Gastroesophageal sphincter (tissue), 4 donors: ENCODE data around the gene SLC9C1. TPM values are rescaled to one million over a fixed set of nuclear protein-coding genes. Genes with fewer than 3 reads are reported as not detected.
A peak's percentile ranks its signal among the peaks of the same experiment; 100 is the strongest.
"Not testable (repeated sequence)": the region's sequence is repeated elsewhere in the genome, so short reads cannot be mapped to it uniquely, and the experiment has no call there.

Source experiments
- ATAC-seq: fragments of 150-250 bp; one replicate; pipeline ENCODE4 v1.9.1; 2016; ENCODE audit warnings: mild to moderate bottlenecking, moderate library complexity
- H3K27ac ChIP-seq, 4 donors: fragments of 200-600 bp; sonication (generic) in 3 of 4; 1 replicate in 3 of 4; 2 replicates in 1 of 4; pipeline ENCODE4 v1.5.1; 2016 to 2019
- H3K27me3 ChIP-seq: fragments of 200-600 bp; sonication (generic); one replicate; pipeline ENCODE4 v1.5.1; 2019
- H3K36me3 ChIP-seq, 2 donors: fragments of 200-600 bp; sonication (generic); one replicate each; pipeline ENCODE4 v1.5.1; 2019; ENCODE audit warnings: control low read depth in 1 of 2
- H3K4me1 ChIP-seq, 3 donors: fragments of 200-600 bp; sonication (generic); 1 replicate in 2 of 3; 2 replicates in 1 of 3; pipeline ENCODE4 v1.5.1; 2016 to 2019; ENCODE audit warnings: control low read depth in 2 of 3
- H3K4me3 ChIP-seq, 2 donors: fragments of 200-600 bp; sonication (generic); one replicate each; pipeline ENCODE4 v1.5.1; 2019; ENCODE audit warnings: mild to moderate bottlenecking in 1 of 2, moderate library complexity in 1 of 2
- H3K9me3 ChIP-seq, 3 donors: fragments of 200-600 bp; sonication (generic); one replicate each; pipeline ENCODE4 v1.5.1; 2017 to 2019; ENCODE audit warnings: control low read depth in 2 of 3
- CTCF ChIP-seq, 4 experiments: fragments of 200-600 bp in 2 of 4; fragments of 450-650 bp in 2 of 4; sonication (generic) in 1 of 4; IDR thresholded peaks; one replicate each; pipeline ENCODE4 v1.5.1; 2017 to 2019; ENCODE audit warnings: antibody characterized with exemption in 4 of 4, mild to moderate bottlenecking in 2 of 4, moderate library complexity in 2 of 4
- EP300 ChIP-seq: sonication (generic); formaldehyde crosslinking; IDR thresholded peaks from one replicate; pipeline ENCODE4 v1.6.1; 2017; ENCODE audit warnings: antibody characterized with exemption, mild to moderate bottlenecking
- POLR2A ChIP-seq, 2 donors: fragments of 450-650 bp; IDR thresholded peaks; one replicate each; pipeline ENCODE4 v1.6.1; 2017; ENCODE audit warnings: antibody characterized with exemption in 2 of 2, mild to moderate bottlenecking in 2 of 2, moderate library complexity in 1 of 2
- POLR2AphosphoS5 ChIP-seq: sonication (generic); formaldehyde crosslinking; IDR thresholded peaks from one replicate; pipeline ENCODE4 v1.6.1; 2017; ENCODE audit warnings: antibody characterized with exemption
- WGBS, 2 donors: methylation state at CpG; one replicate each; pipeline ENCODE4 v1.1.5; 2018; ENCODE audit warnings: low coverage in 1 of 2; 5-methylcytosine and 5-hydroxymethylcytosine counted together
- total RNA-seq, 4 donors: library from RNA; depleted of rRNA; stranded (reverse); fragments of >200 nt; gene quantifications; one replicate each; pipeline ENCODE4 v1.1.0, GENCODE V29; 2016

The SLC9C1 gene
- total RNA-seq, 4 donors from 2014 or later, result 0.15 TPM; not detected in 3

- Histone ChIP-seq H3K4me3 (no peak overlapping the region), H3K9me3 (peaks cover 0 to 28% (median 0%) of the 10 kb centered on the region in 3 donors), H3K27ac (no peak overlapping the region), H3K4me1 (no peaks in the 10 kb centered on the region), H3K36me3 (no peaks in the 10 kb centered on the region), H3K27me3 (no peaks in the 10 kb centered on the region)
- no peak for ATAC-seq
- 36 to 71% methylated on average over 1 of the region's 1 CpG for WGBS, 2 donors
- TF ChIP-seq EP300 (no peak), POLR2A (IDR thresholded peaks at IDR 0.05) (no peak), POLR2AphosphoS5 (no peak), CTCF (IDR thresholded peaks at IDR 0.05) (no peak)
These were observed 96.9 kb downstream of the SLC9C1 start for GRCh38 chr3:112197131-112197530.

GRCh38 chr3:112187300-112187699, 106.7 kb downstream of the SLC9C1 start:
- Histone ChIP-seq H3K4me1 (no peaks in the 10 kb centered on the region), H3K27ac (no peak overlapping the region), H3K4me3 (no peak overlapping the region), H3K9me3 (peaks cover 0 to 12% (median 0%) of the 10 kb centered on the region in 3 donors), H3K36me3 (no peaks in the 10 kb centered on the region), H3K27me3 (no peaks in the 10 kb centered on the region)
- WGBS, 2 donors, result 43 to 80% methylated on average over 1 of the region's 1 CpG
- ATAC-seq, result no peak
- TF ChIP-seq POLR2A (IDR thresholded peaks at IDR 0.05), result no peak
- no peak for TF ChIP-seq CTCF (IDR thresholded peaks at IDR 0.05)
- TF ChIP-seq POLR2AphosphoS5, result no peak
- no peak for TF ChIP-seq EP300

GRCh38 chr3:112185423-112186035, 108.5 kb downstream of the SLC9C1 start:
- WGBS, 2 donors, result 24% methylated on average over 16 of the region's 42 CpGs; no CpG with 5 or more reads in 1 of the 2 donors
- not testable (repeated sequence) for H3K9me3 ChIP-seq, H3K4me1 ChIP-seq, H3K36me3 ChIP-seq, ATAC-seq, H3K27ac ChIP-seq, H3K27me3 ChIP-seq
- H3K4me3 ChIP-seq, result peak overlapping the region in 1 of 2 donors; percentile 11

- Histone ChIP-seq H3K4me3 (no peak overlapping the region), H3K36me3 (no peaks in the 10 kb centered on the region), H3K4me1 (no peaks in the 10 kb centered on the region), H3K9me3 (no peaks in the 10 kb centered on the region), H3K27me3 (no peaks in the 10 kb centered on the region), H3K27ac (no peak overlapping the region)
- ATAC-seq, result no peak
- 90% methylated on average over 1 of the region's 6 CpGs; no CpG with 5 or more reads in 1 of the 2 donors for WGBS, 2 donors
- no peak for TF ChIP-seq CTCF (IDR thresholded peaks at IDR 0.05)
- TF ChIP-seq EP300, result no peak
- TF ChIP-seq POLR2A (IDR thresholded peaks at IDR 0.05), result no peak
- TF ChIP-seq POLR2AphosphoS5, result no peak
These were observed 118.4 kb downstream of the SLC9C1 start for GRCh38 chr3:112175646-112176045.

- no peak for ATAC-seq
- TF ChIP-seq EP300, result no peak
- no peak for TF ChIP-seq CTCF (IDR thresholded peaks at IDR 0.05)
- TF ChIP-seq POLR2A (IDR thresholded peaks at IDR 0.05), result no peak
- no peak for TF ChIP-seq POLR2AphosphoS5
These were observed 119.0 kb downstream of the SLC9C1 start for GRCh38 chr3:112175037-112175436.

More at GRCh38 chr3:112175037-112175436, 119.0 kb downstream of the SLC9C1 start:
- H3K27ac ChIP-seq, result no peak overlapping the region
- no peak overlapping the region for H3K4me3 ChIP-seq
- no peaks in the 10 kb centered on the region for H3K9me3 ChIP-seq
- no peaks in the 10 kb centered on the region for H3K27me3 ChIP-seq
- 92% methylated on average over 2 of the region's 5 CpGs; no CpG with 5 or more reads in 1 of the 2 donors for WGBS, 2 donors
- no peaks in the 10 kb centered on the region for H3K4me1 ChIP-seq
- no peaks in the 10 kb centered on the region for H3K36me3 ChIP-seq
